NCI-H2196 treated with DMSO at 0.1 percent for 48 hours (cell line): Measurements from ENCODE around the gene DIPK1A.

ENCODE experiments used
- DNase-seq: peaks from one replicate; lab custom pipeline; 2025; ENCODE audit not compliant: unreplicated experiment; lab: John Stamatoyannopoulos, UW

The DIPK1A gene

DNA sequence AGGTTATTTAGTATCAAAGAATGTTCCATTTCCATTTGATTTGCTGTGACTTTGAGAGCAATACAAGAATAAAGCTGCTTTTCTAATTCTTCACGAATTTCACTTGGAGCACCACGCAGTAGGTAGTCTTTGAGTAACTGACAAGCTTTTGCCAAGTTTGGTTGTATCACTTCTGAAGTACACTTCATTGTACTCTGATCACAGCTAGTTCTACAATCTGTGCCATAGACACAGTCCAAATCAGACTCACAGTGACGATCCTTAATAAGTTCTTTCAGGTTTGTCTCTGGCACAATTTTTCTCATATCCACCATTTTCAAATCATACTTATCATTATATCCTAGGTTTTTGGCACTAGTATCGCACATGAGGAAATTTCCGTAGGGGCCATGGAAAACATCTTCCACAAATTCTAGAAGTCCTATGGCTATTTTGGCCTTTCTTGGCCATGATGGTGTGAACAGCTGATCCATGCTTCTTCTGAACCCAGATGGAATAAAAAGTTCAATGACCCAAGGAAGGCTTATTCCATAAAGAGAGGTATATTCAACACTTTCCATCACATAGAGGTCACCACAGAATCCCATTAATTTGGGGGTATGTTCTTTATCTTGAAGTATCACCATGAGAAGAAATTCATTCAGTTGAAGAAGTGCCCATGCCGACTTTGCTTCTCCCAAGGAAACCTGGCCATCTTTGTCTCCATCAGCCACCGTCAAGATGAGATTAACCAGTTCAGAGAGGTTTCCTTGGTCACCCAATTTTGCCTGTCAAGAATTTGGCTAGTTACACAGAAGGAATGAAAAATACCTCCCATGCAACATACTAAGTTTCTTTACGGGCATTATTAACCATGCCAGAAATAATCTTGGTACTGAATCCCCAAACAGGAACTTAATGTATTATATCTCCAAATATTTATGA is 117.6 kb downstream of the DIPK1A start:
- DNase-seq, result no peak

DNA sequence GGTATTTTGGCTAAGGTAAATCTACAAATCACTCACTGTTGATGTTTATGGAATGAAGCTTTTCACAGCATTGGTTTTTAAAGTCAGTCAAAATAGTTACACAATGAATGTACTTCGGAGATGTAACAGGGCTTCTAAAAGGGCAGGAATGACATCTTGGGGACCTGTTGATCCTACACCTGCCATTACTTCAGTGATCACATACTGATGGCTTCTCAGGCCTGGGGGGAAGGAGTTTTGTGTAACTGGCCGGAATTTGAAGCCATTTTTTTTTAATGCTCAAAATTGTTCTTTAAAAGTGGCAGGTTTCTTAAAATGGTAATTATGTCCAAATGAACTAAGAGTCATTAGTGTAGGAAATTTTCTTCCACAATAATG is 118.2 kb downstream of the DIPK1A start:
- no peak for DNase-seq

DNA sequence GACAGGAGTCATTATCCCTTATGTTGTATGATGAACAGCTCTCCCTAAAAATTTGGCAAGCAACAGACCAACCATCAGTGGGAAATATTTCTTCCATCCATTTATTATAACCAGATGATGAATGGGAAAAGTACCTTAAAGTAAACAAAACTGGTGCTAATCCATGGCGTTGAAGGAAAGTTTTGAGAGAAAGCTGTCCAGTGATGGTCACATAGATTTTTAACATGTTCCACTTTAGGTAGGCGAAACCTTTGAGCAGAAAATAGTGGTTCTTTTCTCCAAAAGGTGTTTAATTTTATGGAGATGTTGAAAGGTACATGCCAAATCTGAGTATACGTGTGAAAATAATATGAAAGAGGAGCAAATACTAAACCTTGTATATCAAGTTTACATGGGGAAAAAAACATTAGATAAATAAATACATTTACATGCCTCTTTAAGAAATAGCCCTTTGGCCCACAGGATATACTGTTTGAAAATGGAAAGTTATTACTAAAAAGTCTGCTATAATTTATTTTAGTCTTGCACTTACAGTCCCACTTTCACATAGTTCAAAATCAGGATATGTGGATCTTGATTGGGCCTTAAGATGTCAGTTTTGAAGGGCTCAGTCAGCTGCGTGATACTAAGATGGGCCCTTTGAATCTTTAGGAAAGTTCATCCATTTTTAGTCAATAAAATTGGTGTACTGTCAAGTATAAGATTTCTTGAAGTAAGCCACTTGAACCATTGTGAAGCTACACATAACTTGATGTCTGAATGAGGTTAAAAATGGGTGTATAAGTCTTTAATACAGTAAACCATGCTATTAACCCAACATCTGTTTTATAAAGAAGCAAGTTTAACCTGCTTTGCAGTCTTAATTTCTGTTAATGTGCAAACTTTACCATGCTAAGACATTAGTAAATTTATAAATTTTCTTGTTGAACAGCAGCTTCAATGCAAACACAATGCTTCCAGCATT is 118.9 kb downstream of the DIPK1A start:
- DNase-seq, result no peak

DNA sequence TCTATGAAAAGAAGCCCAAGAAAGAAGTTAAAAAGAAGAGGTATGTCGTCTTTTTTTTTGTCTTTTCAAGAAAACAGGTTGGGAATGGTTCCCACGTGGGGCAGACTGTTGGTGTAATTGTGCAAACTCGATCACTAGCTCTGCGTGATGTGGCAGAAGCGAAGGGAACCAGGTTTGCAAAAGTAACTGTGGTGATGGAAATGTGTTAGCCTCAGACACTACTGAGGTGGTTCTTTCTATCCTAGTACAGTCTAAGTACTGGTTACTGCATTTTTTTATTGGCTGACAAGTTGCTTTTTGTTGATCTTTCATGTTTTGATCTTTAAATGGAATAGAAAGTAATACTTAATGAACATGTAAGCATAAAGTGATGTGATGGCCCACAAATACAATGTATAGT is 120.7 kb downstream of the DIPK1A start:
- DNase-seq, result no peak

DNA sequence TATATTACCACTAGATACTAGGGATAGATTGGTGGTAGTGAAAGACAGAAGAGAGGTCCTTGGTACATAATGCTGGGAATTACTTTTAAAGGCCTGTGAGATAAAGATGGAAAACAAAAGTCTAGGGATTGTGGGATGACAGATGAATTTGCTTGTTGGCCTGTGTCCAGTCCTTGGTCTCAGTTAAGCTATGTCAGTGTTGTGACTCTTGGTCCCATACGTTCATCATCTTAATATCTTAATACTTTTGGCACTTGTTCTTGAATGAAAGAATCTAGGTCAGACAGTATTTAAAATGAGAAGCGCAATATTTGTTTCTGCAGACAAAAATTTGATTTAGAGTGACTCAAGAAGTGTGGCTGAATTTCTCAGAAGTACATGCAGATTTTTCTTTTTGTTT is 121.8 kb downstream of the DIPK1A start:
- DNase-seq, result no peak

DNA sequence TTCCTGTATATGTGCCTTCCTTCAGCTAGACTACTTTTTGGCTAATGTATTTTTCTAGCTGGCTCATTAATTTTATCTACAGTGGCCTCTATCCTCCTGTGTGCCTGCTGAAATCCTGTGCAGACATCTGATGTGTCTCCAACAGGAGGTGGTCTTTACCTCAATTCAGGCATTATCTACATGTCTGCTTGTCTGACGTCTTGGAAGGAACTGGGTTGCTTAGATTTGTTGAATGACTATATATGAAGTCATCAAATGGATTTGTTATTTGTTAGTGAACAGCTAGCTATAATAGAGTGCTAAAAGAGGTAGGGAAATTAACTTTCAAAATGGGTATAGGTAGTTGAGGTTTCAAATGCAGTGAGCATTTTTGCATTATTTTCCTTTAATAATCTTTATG is 122.7 kb downstream of the DIPK1A start:
- no peak for DNase-seq

DNA sequence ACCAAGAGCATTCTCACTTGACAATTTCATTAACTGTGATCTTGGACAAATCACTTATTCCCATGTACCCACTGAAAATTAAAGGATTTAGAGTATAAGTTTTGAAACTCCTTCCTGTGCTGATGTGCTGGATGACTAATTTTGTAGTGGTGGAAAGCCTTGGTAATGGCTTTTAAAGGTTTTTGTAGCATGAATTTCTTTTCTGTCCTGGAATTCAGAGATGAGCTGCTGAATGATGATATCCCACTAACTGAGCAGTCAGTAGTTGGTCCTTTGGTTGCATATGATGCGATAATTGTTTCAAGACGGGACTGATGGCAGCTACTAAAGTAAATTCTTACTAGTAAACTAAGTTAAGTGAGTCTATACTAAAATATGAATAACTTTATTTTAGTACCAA is 124.2 kb downstream of the DIPK1A start:
- no peak for DNase-seq

DNA sequence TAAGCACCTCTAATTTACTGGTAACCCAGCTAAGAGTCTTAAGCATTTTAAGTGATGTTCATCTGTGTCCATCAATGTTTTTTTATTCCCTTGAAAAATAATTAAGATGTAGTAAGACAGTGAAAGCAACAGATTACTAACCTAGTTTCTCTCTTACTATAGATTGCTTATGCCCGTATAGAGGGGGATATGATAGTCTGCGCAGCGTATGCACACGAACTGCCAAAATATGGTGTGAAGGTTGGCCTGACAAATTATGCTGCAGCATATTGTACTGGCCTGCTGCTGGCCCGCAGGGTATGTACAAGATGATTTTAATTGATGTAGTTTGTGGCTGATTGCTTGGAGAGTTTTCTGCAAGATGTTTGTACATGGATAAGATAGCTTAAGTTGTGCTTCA is 126.6 kb downstream of the DIPK1A start:
- no peak for DNase-seq

DNA sequence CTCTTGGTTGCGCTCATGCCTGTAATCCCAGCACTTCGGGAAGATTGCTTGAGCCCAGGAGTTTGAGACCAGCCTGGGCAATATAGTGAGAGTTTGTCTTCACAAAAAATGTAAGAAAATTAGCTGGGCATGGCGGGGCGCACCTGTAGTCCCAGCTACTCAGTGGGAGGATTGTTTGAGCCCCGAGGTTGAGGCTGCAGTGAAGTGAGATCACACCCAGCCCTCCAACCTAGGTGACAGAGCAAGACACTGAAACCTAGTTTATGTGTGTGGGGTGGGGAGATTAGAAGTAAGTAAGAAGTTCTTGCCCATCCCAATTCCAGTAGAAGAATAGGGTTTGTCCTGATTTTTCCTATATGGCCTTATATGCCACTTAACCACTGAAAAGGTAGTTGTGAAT is 127.4 kb downstream of the DIPK1A start:
- no peak for DNase-seq

DNA sequence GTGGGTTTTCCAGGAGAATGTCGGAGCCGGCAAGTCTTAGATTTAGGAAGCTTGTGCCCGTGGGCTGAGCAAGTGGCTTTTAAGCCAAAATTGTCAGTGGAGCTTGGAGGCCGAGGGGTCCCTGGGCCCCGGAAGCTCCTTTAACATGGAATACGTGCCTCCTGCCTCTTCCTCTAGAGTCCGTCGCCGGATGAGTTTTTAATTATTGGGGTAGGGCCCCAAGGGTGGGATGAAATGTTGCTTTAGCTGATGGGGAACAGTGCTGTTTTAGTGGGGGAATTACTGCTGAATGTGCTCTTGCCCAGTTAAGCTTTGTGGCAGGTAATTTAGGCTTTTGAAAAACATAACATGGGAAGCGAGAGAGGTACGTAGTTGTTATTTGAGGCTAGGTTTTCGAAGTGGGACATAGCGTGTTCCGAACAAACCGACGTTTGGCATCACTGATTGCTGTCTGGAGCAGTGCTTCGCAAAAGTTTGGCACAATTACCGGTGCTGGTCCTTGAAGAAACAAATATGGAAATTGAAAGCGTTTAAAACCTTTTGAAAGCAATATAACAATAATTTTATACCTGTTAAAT is 128.6 kb downstream of the DIPK1A start:
- DNase-seq, result no peak

DNA sequence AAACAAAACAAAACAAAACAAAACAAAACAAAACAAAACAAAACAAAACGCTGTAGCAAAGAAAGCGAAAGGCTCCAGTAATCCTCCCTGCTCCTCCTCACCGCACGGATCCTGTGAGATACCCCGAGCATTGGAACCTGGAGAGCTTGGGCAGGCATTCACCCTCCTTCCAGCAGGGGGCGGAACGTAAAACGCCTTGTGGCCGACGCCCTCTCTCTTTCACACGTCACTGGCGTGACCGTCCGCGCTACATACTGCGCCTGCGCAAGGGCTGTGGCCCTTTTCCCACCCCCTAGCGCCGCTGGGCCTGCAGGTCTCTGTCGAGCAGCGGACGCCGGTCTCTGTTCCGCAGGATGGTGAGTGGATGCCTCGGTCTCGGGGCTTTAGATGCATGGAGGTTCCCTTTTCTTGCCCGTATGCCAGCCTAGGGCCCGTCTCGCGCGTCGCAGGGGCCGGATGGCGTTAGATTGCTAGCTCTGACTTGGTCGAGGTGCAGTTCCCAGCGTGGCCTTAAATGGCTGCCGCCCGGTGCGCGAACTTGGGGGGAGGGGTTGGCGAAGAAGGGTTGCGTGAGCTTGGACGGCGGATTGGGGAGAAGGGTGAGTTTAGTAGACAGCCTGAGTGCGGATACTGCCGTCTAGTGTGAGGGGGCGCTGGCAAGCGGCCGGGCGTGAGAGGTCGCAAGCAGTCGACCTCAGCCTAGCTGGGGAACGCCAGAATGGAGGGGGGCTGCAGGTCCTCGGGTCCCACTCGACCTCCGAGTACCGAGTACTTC is 129.3 kb downstream of the DIPK1A start, which contains the start of gene RPL5:
TSS of gene RPL5 (plus strand) at position 279 of the 775 bp plus-strand sequence. CDS start at position 354, 75 bp downstream.
- DNase-seq, result peak; percentile 95

DNA sequence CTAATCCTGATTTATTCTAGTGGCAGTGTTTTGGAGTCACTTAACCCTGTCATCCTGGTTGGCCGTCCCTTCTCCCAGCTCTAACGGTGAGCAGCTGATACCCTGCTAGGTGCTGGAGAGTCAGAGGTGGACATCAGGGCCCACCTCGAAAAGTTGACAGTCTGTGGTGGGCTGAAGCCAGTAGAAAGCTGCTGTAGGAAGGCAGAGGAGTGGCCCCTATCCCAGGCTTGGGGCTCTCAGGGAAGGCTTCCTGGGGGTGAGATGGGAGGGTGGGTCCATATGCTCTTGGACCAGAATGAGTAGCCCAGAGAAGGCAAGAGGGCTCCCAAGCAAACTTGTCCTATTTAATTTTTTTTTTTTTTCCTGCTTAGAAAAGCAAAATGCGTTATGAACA is 129.9 kb downstream of the DIPK1A start:
- no peak for DNase-seq

DNA sequence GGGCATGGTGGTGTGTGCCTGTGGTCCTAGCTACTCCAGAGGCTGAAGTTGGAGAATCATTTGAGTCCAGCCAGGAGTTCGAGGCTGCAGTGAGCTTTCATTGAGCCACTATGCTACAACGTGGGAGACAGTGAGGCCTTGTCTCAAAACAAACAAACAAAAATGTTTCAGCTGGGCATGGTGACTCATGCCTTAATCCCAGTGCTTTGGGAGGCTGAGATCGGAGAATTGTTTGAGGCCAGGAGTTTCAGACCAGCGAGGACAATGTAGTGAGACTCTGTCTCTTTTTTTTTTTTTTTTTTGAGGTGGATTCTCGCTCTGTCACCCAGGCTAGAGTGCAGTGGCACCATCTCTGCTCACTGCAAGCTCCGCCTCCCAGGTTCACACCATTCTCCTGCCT is 134.5 kb downstream of the DIPK1A start:
- no peak for DNase-seq

DNA sequence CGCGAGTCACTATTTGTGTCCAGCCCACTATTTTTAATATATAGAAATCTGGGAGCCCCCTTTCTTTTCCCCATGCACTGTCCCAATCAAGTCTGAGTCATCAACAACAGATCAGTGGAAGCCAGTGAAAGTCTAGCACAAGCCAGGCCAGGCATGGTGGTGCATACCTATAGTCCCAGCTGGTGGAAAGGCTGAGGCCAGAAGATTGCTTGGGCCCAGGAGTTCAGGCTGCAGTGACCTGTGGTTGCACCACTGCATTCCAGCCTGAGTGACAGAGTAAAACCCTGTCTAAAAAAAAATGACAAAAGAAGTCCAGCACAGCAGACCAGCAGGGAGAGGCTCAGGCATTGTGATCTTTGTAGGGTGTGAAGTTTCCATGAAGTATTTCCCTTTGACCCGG is 138.4 kb downstream of the DIPK1A start:
- no peak for DNase-seq

DNA sequence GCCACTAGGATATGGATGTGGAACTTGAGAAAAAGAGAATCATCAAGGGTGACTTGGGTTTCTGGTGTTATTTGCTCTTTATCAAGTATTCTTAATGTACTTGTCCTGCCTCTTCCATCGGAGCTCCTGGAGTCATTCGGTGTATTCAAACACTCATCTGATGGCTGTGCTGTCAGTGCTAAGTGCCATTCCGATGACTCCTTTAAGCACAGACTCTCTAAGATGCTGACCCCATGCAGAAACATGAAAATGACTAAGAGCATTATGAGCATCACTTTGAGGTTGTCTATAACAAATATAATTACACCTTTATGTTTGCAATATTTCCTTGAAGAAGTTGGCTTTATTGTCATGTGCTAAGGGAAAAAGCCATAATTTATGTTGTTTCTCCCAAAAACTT is 140.7 kb downstream of the DIPK1A start:
- DNase-seq, result no peak

DNA sequence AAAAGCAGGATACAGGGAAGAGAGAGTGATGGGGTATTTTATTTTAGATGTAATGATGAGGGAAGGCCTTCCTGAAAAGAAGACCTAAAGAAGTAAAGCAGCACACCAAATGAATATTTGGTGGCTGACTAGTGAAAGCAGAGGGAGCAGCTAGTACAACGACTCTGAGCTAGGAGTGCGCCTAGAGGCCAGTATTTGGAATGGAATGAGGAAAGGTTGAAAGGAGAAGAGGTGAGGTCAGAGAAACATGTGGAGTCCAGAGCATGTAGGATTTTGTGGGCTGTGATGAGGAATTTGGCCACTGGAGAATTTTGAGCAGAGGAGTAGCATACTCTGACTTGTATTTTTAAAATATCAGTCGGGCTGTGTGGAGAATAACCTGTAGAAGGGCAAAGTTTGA is 141.2 kb downstream of the DIPK1A start:
- no peak for DNase-seq

DNA sequence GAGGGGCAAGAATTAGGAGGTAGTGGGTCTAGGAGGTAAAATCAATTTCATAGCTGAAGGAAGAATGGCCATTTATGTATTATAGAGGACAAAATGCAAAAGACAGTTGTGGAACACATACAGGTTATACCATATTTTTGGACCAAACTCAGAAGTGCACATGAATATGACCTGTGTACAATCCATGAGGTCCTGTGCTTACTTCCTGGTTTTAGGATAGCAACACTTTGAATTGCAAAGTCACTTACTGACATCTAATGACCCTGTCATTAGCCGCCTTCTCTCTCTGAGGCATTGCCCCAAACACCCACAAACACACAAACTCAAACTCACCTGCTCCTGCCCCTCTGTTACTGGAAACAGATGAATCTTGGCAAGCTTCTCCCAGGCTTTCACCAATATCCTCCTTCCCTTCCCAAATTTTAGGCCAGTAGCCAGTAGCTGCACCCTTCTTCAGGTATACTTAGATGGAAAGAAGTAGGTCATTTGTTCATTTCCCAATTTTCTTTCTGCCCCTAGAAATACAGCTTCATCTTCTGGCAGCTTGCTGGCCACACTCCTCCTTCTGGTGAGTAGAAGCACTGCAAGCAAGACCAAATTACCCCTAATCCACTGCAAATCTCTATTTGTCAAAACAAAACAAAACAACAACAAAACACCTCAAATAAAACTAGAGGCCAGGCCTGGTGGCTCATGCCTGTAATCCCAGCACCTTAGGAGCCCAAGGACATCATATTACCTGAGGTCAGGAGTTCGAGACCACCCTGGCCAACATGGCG is 143.1 kb downstream of the DIPK1A start:
- DNase-seq, result no peak

DNA sequence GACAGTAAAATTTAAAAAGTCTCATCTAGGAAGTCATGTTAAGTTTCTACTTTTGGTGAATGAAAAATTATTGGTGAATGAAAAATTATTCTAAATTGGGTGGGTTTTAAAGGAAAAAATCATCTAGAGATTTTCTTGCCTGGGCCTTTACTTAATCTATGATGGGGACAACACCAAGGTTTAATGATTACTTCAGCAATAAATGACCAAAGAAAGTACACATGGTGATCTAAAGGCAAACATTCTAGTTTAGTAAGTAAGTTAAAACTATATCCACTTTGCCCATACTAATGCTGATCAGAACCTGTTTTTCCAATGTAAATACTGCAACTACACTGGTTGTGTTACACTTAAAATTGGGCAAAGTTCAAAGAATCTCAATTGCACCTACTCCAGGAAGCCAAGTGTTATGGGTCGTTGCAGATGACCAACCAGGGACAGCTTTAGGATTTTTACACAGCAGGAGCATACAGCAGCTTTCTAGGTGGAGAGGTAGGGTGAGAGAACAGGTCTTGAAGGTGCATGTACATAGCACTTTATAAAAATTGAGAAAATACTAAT is 144.0 kb downstream of the DIPK1A start:
- DNase-seq, result no peak

DNA sequence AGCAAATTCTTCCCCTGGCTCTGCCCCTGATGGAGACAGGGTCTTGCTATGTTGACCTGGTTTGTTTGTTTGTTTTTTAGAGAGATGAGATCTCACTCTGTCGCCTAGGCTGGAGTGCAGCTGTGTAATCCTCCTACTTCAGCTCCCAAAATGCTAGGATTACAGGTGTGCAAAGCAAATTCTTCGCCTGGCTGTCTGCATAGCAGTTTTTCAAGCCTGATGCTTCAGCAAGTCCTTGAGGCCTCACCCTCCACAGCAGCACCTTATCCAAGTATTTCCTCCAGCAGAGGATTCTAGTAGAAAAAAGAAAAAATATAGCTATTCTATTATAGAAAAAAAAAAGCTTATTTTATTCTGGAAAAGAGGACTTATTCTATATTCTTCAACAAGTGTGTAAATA is 144.5 kb downstream of the DIPK1A start:
- no peak for DNase-seq

DNA sequence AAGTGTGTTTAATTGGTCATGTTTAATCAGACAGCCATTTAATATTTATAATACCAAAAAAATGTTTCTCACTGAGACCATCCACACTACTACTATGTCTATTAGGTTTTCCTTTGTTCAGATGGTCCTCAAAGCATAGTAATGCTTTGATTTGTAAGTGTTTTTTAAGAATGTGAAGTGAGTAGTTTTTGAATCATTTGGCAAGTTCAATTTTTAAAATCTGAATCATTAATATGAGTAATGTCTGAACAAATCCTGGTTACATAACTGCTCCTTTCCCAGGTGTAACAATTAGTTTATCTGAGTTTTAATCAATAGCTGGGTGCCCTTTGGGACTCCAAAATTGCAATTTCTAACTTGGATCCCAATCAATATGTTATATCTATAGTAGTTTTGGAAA is 152.9 kb downstream of the DIPK1A start:
- no peak for DNase-seq
